ENCODE measurements around the gene RIPOR3.

RIPOR3 gene

GRCh38 chr20:50694379-50695134 is 3.2 kb upstream of the RIPOR3 start:
- Histone ChIP-seq H3K27ac (ENCODE audit: low read depth, low read length, poor library complexity, severe bottlenecking) (no peak overlapping the region), H3K4me1 (ENCODE audit: insufficient read depth, low read length, severe bottlenecking) (no peaks in the 10 kb centered on the region), H4K20me1 (ENCODE audit: insufficient read depth, low read length) (no peaks in the 10 kb centered on the region), H3K9ac (ENCODE audit: low read length) (no peak overlapping the region), H3K4me2 (ENCODE audit: low read length) (no peak overlapping the region), H2AFZ (ENCODE audit: low read length) (no peak overlapping the region), H3K27me3 (ENCODE audit: insufficient read depth, low read length) (no peaks in the 10 kb centered on the region; the same call in 1 of the 2 replicates), H3K79me2 (ENCODE audit: insufficient read depth, low read length) (no peaks in the 10 kb centered on the region), H3K9me2 (ENCODE audit: low read depth, low read length) (no peaks in the 10 kb centered on the region), H3K9me3 (ENCODE audit: low read length) (no peaks in the 10 kb centered on the region), H3F3A (ENCODE audit: insufficient read depth, low read length) (no peaks in the 10 kb centered on the region), H3K4me3 (ENCODE audit: low read depth, low read length, poor library complexity, severe bottlenecking) (no peak overlapping the region), H3K36me3 (ENCODE audit: insufficient read depth, low read length) (no peaks in the 10 kb centered on the region)
- no peak for TF ChIP-seq EZH2 (IDR thresholded peaks at IDR 0.05; ENCODE audit: borderline replicate concordance, low read length)
- TF ChIP-seq, protein P1, sequence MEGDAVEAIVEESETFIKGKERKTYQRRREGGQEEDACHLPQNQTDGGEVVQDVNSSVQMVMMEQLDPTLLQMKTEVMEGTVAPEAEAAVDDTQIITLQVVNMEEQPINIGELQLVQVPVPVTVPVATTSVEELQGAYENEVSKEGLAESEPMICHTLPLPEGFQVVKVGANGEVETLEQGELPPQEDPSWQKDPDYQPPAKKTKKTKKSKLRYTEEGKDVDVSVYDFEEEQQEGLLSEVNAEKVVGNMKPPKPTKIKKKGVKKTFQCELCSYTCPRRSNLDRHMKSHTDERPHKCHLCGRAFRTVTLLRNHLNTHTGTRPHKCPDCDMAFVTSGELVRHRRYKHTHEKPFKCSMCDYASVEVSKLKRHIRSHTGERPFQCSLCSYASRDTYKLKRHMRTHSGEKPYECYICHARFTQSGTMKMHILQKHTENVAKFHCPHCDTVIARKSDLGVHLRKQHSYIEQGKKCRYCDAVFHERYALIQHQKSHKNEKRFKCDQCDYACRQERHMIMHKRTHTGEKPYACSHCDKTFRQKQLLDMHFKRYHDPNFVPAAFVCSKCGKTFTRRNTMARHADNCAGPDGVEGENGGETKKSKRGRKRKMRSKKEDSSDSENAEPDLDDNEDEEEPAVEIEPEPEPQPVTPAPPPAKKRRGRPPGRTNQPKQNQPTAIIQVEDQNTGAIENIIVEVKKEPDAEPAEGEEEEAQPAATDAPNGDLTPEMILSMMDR (IDR thresholded peaks at IDR 0.05; ENCODE audit: low read length) = no peak

DNA sequence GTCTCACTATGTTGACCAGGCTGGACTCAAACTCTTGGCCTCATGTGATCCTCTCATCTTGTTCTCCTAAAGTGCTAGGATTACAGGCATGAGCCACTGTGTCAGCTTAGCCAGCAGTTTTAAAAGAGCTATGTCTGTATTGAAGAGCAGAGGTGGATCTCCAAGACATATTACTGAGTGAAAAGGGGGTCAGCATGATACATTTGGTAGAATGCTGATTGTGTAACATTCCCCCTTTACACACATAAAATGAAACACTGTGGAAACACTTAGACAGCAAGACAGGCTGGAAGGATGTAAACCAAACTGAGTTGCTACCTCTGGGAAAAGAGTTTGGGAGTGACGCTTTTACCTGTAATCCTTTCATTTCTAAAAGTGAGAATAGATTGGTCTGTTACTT is 1.7 kb upstream of the RIPOR3 start:
- no peak for TF ChIP-seq EZH2 (IDR thresholded peaks at IDR 0.05; ENCODE audit: borderline replicate concordance, low read length)
- TF ChIP-seq, protein P1 (IDR thresholded peaks at IDR 0.05; ENCODE audit: low read length) = no peak

GRCh38 chr20:50692552-50692933 is 1.2 kb upstream of the RIPOR3 start:
- Histone ChIP-seq H3K27me3 (ENCODE audit: insufficient read depth, low read length) (no peaks in the 10 kb centered on the region; the same call in 1 of the 2 replicates), H3K9me2 (ENCODE audit: low read depth, low read length) (no peaks in the 10 kb centered on the region), H3K4me2 (ENCODE audit: low read length) (no peak overlapping the region), H4K20me1 (ENCODE audit: insufficient read depth, low read length) (no peaks in the 10 kb centered on the region), H3K36me3 (ENCODE audit: insufficient read depth, low read length) (no peaks in the 10 kb centered on the region), H3K79me2 (ENCODE audit: insufficient read depth, low read length) (no peaks in the 10 kb centered on the region), H3F3A (ENCODE audit: insufficient read depth, low read length) (no peaks in the 10 kb centered on the region), H3K9ac (ENCODE audit: low read length) (no peak overlapping the region), H3K4me3 (ENCODE audit: low read depth, low read length, poor library complexity, severe bottlenecking) (no peak overlapping the region), H3K27ac (ENCODE audit: low read depth, low read length, poor library complexity, severe bottlenecking) (no peak overlapping the region), H2AFZ (ENCODE audit: low read length) (no peak overlapping the region), H3K4me1 (ENCODE audit: insufficient read depth, low read length, severe bottlenecking) (no peaks in the 10 kb centered on the region), H3K9me3 (ENCODE audit: low read length) (no peaks in the 10 kb centered on the region)
- TF ChIP-seq, protein P1 (IDR thresholded peaks at IDR 0.05; ENCODE audit: low read length) = no peak
- no peak for TF ChIP-seq EZH2 (IDR thresholded peaks at IDR 0.05; ENCODE audit: borderline replicate concordance, low read length)

More for the DNA sequence above, 1.7 kb upstream of the RIPOR3 start:
- no peaks in the 10 kb centered on the region for H3K4me1 ChIP-seq (ENCODE audit: insufficient read depth, low read length, severe bottlenecking)
- H4K20me1 ChIP-seq (ENCODE audit: insufficient read depth, low read length) = no peaks in the 10 kb centered on the region
- H3F3A ChIP-seq (ENCODE audit: insufficient read depth, low read length) = no peaks in the 10 kb centered on the region
- H3K9ac ChIP-seq (ENCODE audit: low read length) = no peak overlapping the region
- H3K27ac ChIP-seq (ENCODE audit: low read depth, low read length, poor library complexity, severe bottlenecking) = no peak overlapping the region
- H3K9me3 ChIP-seq (ENCODE audit: low read length) = no peaks in the 10 kb centered on the region
- no peaks in the 10 kb centered on the region for H3K9me2 ChIP-seq (ENCODE audit: low read depth, low read length)
- H3K36me3 ChIP-seq (ENCODE audit: insufficient read depth, low read length) = no peaks in the 10 kb centered on the region
- H3K4me2 ChIP-seq (ENCODE audit: low read length) = no peak overlapping the region
- no peak overlapping the region for H3K4me3 ChIP-seq (ENCODE audit: low read depth, low read length, poor library complexity, severe bottlenecking)
- H3K27me3 ChIP-seq (ENCODE audit: insufficient read depth, low read length) = no peaks in the 10 kb centered on the region; the same call in 1 of the 2 replicates
- H3K79me2 ChIP-seq (ENCODE audit: insufficient read depth, low read length) = no peaks in the 10 kb centered on the region
- H2AFZ ChIP-seq (ENCODE audit: low read length) = no peak overlapping the region
